CD4-positive, alpha-beta T cell (primary cell): ENCODE data around the gene CNFN. TPM values are rescaled to one million over a fixed set of nuclear protein-coding genes. Genes with fewer than 3 reads are reported as not detected.

Experiments used
- ATAC-seq: fragments of 200-7000 bp; cut with Tn5 transposase; one replicate; pipeline ENCODE4 v1.10.0; 2022; ENCODE audit warnings: mild to moderate bottlenecking; ENCODE audit not compliant: poor library complexity
- CTCF ChIA-PET: fragments of 350-600 bp; sonication (Branson Sonifier 250); formaldehyde crosslinking; loops from one replicate; lab custom pipeline; 2021; ENCODE audit warnings: antibody characterized with exemption, inconsistent platforms; lab: Charles Lee
- POLR2A ChIA-PET: fragments of 350-600 bp; sonication (Branson Sonifier 250); formaldehyde crosslinking; loops from one replicate; lab custom pipeline; 2021; ENCODE audit warnings: antibody characterized with exemption, inconsistent platforms; lab: Charles Lee
- DNase-seq, 14 experiments: peaks; one replicate each; pipeline ENCODE4 v3.0.0-alpha.2; 2013 to 2020; ENCODE audit warnings: mixed read lengths in 2 of 14
- H3K27ac ChIP-seq, 2 donors: one replicate each; pipeline versions ENCODE4 v1.5.1 to v1.7.0; 2013; ENCODE audit warnings: low read length in 2 of 2, low read depth in 1 of 2, mild to moderate bottlenecking in 1 of 2
- H3K27me3 ChIP-seq, 2 experiments: 1 replicate in 1 of 2; 2 replicates in 1 of 2; pipeline versions ENCODE4 v1.6.1 to v1.7.0; 2013; ENCODE audit warnings: low read length in 2 of 2, control low read depth in 1 of 2, mild to moderate bottlenecking in 1 of 2, moderate library complexity in 1 of 2; ENCODE audit not compliant: insufficient read depth in 2 of 2, control insufficient read depth in 1 of 2
- H3K36me3 ChIP-seq: one replicate; pipeline ENCODE4 v1.6.1; 2013; ENCODE audit warnings: low read length, control low read depth; ENCODE audit not compliant: insufficient read depth
- H3K4me1 ChIP-seq: one replicate; pipeline ENCODE4 v1.6.1; 2013; ENCODE audit warnings: low read length, control low read depth; ENCODE audit not compliant: insufficient read depth
- H3K4me3 ChIP-seq: one replicate; pipeline ENCODE4 v1.5.1; 2013; ENCODE audit warnings: mild to moderate bottlenecking, low read length, moderate library complexity
- H3K9me3 ChIP-seq, 2 experiments: 1 replicate in 1 of 2; 2 replicates in 1 of 2; pipeline versions ENCODE4 v1.6.1 to v1.7.0; 2013; ENCODE audit warnings: low read length in 2 of 2, mild to moderate bottlenecking in 2 of 2, control low read depth in 1 of 2, moderate library complexity in 1 of 2; ENCODE audit not compliant: control insufficient read depth in 1 of 2, insufficient read depth in 1 of 2
- H3K27ac Mint-ChIP-seq: one replicate; pipeline ENCODE4 v1.8.0; 2020; ENCODE audit warnings: mixed read lengths
- H3K27me3 Mint-ChIP-seq: one replicate; pipeline ENCODE4 v1.8.0; 2021; ENCODE audit warnings: mixed read lengths
- H3K36me3 Mint-ChIP-seq: one replicate; pipeline ENCODE4 v1.8.0; 2021; ENCODE audit warnings: low read depth, mixed read lengths
- H3K4me1 Mint-ChIP-seq: one replicate; pipeline ENCODE4 v1.8.0; 2021; ENCODE audit warnings: low read depth, mixed read lengths
- H3K4me3 Mint-ChIP-seq: one replicate; pipeline ENCODE4 v1.8.0; 2020; ENCODE audit warnings: mild to moderate bottlenecking, mixed read lengths
- H3K9me3 Mint-ChIP-seq: one replicate; pipeline ENCODE4 v1.8.0; 2020; ENCODE audit warnings: mixed read lengths
- intact Hi-C, 2 experiments: fragments of 100-400 bp; cut with DNase I in 1 of 2; cut with micrococcal nuclease in 1 of 2; formaldehyde crosslinking; loops; one replicate each; pipeline versions ENCODE4 v1.15.1 to v1.9.0; 2023 to 2025; cut with DNase I, micrococcal nuclease
- total RNA-seq, 174 experiments: library from RNA in 2 of 174; stranded (reverse) in 2 of 174; gene quantifications; one replicate each; pipeline ENCODE4 v1.2.3 and lab custom pipeline; 2021 to 2026
- TF ChIP-seq, protein P1 (sequence below): fragments of 200-600 bp; IDR thresholded peaks from one replicate; pipeline ENCODE4 v1.8.0; 2022; ENCODE audit warnings: antibody characterized with exemption, mild to moderate bottlenecking

The CNFN gene
- total RNA-seq, 2 experiments from 2014 or later, result not detected

DNA sequence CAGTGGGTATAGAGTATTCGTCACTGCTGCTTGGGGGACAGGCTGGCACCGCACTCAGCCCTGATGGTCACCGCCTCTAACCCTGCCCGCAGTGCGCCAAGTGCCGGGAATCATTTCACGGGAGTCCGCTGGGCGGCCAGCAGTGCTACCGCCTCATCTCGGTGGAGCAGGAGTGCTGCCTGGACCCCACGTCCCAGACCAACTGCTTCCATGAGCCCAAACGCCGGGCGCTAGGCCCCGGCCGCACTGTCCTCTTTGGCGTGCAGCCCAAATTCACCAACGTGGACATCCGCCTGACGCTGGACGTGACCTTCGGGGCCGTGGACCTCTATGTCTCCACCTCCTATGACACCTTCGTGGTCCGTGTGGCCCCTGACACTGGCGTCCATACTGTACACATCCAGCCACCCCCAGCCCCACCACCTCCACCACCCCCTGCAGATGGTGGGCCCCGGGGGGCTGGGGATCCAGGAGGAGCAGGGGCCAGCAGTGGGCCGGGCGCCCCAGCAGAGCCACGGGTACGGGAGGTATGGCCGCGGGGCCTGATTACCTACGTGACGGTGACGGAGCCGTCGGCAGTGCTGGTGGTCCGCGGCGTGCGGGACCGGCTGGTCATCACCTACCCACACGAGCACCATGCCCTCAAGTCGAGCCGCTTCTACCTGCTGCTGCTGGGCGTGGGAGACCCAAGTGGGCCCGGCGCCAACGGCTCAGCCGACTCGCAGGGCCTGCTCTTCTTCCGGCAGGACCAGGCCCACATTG lies 14.5 kb downstream of the CNFN start:
- ATAC-seq (no peak), DNase-seq (no peak)
- TF ChIP-seq, protein P1, sequence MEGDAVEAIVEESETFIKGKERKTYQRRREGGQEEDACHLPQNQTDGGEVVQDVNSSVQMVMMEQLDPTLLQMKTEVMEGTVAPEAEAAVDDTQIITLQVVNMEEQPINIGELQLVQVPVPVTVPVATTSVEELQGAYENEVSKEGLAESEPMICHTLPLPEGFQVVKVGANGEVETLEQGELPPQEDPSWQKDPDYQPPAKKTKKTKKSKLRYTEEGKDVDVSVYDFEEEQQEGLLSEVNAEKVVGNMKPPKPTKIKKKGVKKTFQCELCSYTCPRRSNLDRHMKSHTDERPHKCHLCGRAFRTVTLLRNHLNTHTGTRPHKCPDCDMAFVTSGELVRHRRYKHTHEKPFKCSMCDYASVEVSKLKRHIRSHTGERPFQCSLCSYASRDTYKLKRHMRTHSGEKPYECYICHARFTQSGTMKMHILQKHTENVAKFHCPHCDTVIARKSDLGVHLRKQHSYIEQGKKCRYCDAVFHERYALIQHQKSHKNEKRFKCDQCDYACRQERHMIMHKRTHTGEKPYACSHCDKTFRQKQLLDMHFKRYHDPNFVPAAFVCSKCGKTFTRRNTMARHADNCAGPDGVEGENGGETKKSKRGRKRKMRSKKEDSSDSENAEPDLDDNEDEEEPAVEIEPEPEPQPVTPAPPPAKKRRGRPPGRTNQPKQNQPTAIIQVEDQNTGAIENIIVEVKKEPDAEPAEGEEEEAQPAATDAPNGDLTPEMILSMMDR, result no peak
- Histone ChIP-seq H3K9me3 (peaks cover 0 to 7% of the 10 kb centered on the region in 2 experiments), H3K27me3 (peaks cover 3 to 6% of the 10 kb centered on the region in 2 experiments), H3K4me1 (no peaks in the 10 kb centered on the region), H3K27ac (no peak overlapping the region), H3K36me3 (no peaks in the 10 kb centered on the region), H3K4me3 (no peak overlapping the region)
- Mint-ChIP-seq H3K27me3 (peaks cover 3% of the 10 kb centered on the region), H3K9me3 (no peaks in the 10 kb centered on the region), H3K36me3 (no peaks in the 10 kb centered on the region), H3K4me1 (no peaks in the 10 kb centered on the region), H3K4me3 (no peak overlapping the region), H3K27ac (no peak overlapping the region)
- ChIA-PET CTCF (no interaction called here), POLR2A (no interaction called here)
- intact Hi-C loops, result no loop called here

DNA sequence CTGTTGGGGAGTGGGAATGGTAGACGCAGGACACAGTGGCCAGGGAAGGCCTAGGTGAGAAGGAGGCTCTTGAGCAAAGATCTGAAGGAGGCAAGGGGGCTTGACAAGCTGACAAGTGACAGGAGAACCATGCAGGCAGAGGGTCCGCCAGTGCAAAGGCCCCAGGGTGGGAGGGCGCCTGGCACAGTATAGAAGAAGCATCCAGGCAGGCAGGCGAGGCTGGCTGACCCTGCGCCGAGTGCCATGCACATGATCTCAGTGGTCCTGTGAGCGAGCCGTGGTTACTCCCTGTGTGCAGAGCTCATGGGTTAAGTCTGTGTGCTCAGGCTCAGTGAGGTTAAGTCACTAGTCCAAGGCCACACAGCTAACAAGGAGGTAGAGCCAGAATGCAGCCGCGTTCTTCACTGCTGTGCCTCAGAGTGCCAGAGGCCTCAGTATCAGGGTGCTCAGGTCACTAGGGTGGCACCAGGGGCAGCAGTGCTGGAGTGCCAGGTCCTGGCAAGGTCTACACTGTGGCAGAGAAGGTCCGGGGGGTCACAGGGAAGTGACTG lies 15.2 kb downstream of the CNFN start:
- TF ChIP-seq, protein P1, result no peak
- intact Hi-C loops, result no loop called here
- H3K4me1 Mint-ChIP-seq, result no peaks in the 10 kb centered on the region
- DNase-seq (no peak), ATAC-seq (no peak)
- no peaks in the 10 kb centered on the region for H3K27me3 Mint-ChIP-seq
- no peaks in the 10 kb centered on the region for H3K9me3 Mint-ChIP-seq
- no peak overlapping the region for H3K4me3 Mint-ChIP-seq
- peaks cover 0 to 7% of the 10 kb centered on the region in 2 experiments for H3K9me3 ChIP-seq
- H3K36me3 ChIP-seq, result no peaks in the 10 kb centered on the region
- H3K27ac ChIP-seq, result no peak overlapping the region
- no peak overlapping the region for H3K4me3 ChIP-seq
- POLR2A ChIA-PET, result no interaction called here
- CTCF ChIA-PET, result interaction anchor here (0.7 kb wide), 1 partner anchor 20 kb away, joined by 5 read pairs; no protein-coding TSS in a partner anchor
- H3K4me1 ChIP-seq, result no peaks in the 10 kb centered on the region
- no peak overlapping the region for H3K27ac Mint-ChIP-seq
- H3K27me3 ChIP-seq, result no peaks in the 10 kb centered on the region
- H3K36me3 Mint-ChIP-seq, result no peaks in the 10 kb centered on the region

DNA sequence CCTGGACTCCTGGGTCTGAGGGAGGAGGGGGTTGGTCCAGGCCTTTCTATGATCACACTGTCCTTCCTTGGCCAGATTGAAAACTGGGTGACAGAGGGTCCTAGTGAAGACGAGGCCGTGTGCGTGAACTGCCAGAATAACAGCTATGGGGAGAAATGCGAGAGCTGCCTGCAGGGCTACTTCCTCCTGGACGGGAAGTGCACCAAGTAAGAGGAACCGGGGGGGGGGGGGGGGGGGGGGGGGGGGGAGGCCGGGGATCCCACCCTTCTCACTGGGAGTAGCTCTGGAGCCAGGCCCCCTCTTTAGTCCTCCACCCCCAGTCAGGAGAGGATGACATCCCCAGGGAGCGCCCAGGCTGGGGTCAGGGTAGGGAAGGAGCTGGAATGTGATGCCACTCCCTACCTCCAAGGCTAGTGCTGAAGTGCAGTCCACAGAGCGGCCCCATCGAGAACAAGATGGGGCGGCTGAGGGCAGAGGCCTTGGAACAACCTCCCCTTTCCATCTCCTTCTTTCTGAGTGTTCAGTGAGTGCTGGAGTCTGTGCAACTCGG lies 19.4 kb downstream of the CNFN start:
- CTCF ChIA-PET, result no interaction called here
- no peaks in the 10 kb centered on the region for H3K27me3 Mint-ChIP-seq
- H3K36me3 Mint-ChIP-seq, result no peaks in the 10 kb centered on the region
- Histone ChIP-seq H3K36me3 (no peaks in the 10 kb centered on the region), H3K27me3 (no peaks in the 10 kb centered on the region), H3K27ac (no peak overlapping the region), H3K9me3 (no peaks in the 10 kb centered on the region), H3K4me1 (no peaks in the 10 kb centered on the region), H3K4me3 (no peak overlapping the region)
- no peaks in the 10 kb centered on the region for H3K4me1 Mint-ChIP-seq
- ATAC-seq, result no peak
- POLR2A ChIA-PET, result no interaction called here
- intact Hi-C loops, result no loop called here
- H3K27ac Mint-ChIP-seq, result no peak overlapping the region
- TF ChIP-seq, protein P1, result no peak
- DNase-seq, result no peak
- H3K4me3 Mint-ChIP-seq, result no peak overlapping the region
- H3K9me3 Mint-ChIP-seq, result no peaks in the 10 kb centered on the region
